M059J (cell line): ENCODE results near the gene NARF. TPM values are rescaled to one million over a fixed set of nuclear protein-coding genes. Genes with fewer than 3 reads are reported as not detected.

Source experiments
- DNase-seq: peaks from one replicate; pipeline ENCODE4 v3.0.0-alpha.2; 2012; ENCODE audit warnings: low read depth
- total RNA-seq: library from RNA; depleted of rRNA; stranded (reverse); fragments of >200 nt; shearing (Covaris generic); gene quantifications from 2 replicates; pipeline ENCODE4 v1.2.3, GENCODE V29; 2014

NARF gene
- total RNA-seq, 1 experiment from 2014 or later = 68.2 TPM

GRCh38 chr17:82474223-82475010, 15.9 kb downstream of the NARF start:
- DNase-seq = no peak

- DNase-seq = no peak
Measured at GRCh38 chr17:82475458-82475857, 16.9 kb downstream of the NARF start.

GRCh38 chr17:82477934-82478333, 19.4 kb downstream of the NARF start:
- no peak for DNase-seq

DNA sequence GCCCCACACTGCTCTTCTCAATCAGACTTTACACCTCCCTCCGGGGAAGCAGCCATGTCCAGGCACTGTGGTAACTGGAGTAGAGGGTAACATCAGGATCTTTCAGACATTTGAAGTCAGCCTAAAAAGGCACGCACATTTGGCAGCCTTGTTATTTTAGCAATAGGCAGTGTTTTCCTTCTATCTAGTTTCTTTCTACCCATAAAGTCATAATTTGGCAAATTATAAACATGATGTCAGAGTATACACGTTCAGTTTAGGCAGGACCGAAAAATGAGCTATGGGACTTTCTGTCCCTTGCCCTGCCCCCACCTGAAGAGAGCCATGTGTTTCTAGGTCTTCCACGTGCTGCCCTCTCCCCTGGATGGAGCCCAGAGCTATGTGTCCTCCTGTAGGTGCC, 21.1 kb downstream of the NARF start:
- no peak for DNase-seq

DNA sequence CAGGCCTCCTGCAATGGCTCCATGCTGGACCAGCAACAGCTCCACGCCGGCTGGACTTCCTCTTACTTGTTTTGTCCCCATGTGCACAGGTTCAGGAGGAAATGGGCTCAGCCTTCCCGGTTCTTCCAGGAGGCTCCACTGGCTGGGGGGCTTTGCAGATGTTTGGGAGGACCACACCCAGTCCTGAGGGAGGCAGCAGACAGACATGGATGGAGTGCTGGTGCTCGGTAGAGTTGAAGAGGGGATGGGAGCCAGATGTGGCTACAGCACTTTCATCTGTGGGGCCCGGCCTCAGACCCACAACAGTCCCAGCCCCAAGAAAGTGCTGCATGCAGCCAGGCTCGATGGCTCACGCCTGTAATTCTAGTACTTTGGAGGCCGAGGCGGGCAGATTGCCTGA, 21.8 kb downstream of the NARF start:
- DNase-seq = no peak

- DNase-seq = no peak
Measured at GRCh38 chr17:82483204-82483660, 24.7 kb downstream of the NARF start.

DNA sequence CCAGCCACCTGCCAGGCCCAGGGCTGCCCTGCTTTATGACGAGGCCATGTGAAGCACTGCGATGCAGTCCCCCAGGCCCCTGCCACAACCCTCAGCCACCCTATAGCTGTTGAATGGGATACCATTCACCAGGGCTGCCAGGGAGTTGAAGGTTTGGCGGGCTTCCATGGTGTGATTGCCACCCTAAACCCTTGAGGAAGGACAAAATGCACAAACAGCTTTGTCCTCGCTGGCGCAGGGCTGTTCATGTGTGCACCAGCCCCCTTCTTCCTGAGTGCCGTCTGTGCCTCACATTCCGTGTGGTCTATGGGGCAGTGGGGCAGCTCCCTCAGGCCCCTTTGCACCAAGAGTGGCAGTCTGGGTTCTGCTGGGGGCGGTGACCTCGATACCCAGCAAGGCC, 25.3 kb downstream of the NARF start:
- no peak for DNase-seq

GRCh38 chr17:82486231-82487094, 27.9 kb downstream of the NARF start:
- no peak for DNase-seq

GRCh38 chr17:82487910-82488309, 29.4 kb downstream of the NARF start:
- DNase-seq = no peak

DNA sequence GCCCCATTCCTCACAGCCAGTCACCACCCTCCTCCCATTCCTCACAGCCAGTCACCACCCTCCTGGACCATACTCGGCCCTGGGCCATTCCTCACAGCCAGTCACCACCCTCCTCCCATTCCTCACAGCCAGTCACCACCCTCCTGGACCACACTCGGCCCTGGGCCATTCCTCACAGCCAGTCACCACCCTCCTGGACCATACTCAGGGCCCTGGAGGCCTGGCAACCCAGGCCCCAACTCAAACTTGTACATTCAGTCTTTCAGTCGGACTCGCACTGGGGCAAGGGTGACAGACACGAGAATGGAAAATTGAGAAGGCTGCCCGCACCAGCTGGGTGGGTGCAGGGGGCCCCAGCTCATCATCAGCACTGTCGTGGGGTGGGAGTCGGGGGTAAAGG, 30.6 kb downstream of the NARF start:
- peak; percentile 55 for DNase-seq

- DNase-seq = no peak
Measured at GRCh38 chr17:82489851-82490511, 31.4 kb downstream of the NARF start.

DNA sequence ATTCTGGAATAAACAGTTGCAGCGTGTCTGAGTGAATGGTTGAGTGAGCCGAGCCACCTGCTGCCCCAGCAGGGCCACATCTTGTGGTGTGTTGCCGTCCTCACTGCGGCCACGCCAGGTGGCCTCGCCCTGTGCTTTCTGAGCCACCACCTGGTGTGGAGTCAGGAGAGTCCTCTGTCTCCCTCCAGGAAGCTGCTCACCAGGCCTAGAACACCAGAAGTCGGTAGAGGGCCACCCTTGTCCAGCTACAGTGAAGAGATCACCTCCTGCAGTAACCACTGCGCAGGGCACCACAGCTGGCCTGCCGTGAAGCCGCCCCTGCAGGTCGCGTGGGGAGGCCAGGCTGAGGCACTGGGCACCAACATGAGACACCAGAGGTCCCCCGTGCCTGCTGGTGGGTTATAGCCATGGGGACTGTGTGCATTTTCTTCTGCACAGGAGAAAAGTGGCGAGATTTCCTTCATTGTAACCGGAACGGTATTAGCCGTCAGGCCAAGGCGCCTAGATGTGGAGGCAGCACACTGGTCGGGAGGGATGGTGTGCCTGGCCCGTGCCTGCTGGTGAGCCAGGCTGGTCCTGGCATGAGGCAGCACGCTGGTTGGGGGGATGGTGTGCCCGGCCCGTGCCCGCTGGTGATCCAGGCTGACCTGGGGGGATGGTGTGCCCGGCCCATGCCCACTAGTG, 32.1 kb downstream of the NARF start:
- no peak for DNase-seq

- no peak for DNase-seq
Measured at GRCh38 chr17:82491196-82491530, 32.6 kb downstream of the NARF start.

DNA sequence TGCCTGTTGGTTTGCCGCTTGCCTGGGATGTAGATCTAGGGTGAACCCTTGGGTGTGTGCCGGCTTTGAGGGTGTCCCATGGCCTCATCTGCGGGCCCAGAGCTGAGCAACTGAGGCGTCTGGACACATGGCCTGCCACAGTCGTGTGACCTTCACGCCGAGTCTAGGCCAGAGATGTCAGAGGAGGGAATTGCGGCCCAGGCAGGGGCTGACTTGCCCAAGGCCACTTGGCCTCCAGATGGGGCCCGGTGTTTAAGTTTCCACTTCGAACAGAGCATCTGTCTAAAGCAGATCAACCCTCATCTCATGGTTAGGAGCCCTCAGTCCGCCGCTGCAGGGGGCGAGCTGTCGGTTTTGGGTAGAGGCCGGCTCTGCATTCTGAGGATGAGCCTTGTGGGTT, 33.0 kb downstream of the NARF start:
- DNase-seq = no peak

- DNase-seq = peak; percentile 86
Measured at GRCh38 chr17:82492643-82493225, 34.2 kb downstream of the NARF start.

- peak; percentile 45 for DNase-seq
Measured at GRCh38 chr17:82493226-82493781, 34.8 kb downstream of the NARF start.

DNA sequence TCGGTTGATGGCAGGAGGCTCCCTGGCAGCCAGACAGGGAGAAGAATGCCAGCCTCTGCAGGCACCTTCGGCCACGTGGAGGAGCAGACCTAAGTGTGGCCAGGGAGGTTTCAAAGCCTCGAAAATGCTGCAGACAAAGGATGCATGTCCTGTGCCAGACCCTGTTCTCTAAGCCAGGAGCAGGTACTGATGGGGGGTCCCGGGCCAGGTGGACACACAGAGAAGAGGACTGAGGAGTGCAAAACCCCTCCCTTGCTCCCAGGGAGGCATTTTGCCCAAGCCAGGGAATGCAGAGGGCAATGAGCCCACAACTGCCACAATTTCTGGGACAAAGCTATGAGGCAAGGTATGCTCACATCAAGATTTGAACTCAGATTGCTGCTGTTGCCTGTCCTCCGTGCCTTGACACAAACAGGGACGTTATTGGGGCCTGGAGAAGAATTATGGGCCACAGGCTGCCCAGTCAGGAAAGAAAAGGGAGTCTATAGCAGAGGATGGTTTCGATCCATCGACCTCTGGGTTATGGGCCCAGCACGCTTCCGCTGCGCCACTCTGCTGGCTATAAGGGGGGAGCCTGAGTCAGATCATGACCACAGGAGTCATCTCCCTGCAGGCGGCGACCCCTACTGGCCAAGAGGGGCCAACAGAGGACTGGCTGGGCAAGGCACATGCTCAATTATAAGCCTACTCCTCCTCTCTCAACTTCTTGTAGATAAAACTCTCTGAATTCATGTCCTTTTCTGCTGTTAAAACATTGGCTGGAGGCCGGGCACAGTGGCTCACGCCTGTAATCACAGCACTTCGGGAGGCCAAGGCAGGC, 35.9 kb downstream of the NARF start:
- DNase-seq = peak; percentile 97

- no peak for DNase-seq
Measured at GRCh38 chr17:82495844-82496528, 37.4 kb downstream of the NARF start.

DNA sequence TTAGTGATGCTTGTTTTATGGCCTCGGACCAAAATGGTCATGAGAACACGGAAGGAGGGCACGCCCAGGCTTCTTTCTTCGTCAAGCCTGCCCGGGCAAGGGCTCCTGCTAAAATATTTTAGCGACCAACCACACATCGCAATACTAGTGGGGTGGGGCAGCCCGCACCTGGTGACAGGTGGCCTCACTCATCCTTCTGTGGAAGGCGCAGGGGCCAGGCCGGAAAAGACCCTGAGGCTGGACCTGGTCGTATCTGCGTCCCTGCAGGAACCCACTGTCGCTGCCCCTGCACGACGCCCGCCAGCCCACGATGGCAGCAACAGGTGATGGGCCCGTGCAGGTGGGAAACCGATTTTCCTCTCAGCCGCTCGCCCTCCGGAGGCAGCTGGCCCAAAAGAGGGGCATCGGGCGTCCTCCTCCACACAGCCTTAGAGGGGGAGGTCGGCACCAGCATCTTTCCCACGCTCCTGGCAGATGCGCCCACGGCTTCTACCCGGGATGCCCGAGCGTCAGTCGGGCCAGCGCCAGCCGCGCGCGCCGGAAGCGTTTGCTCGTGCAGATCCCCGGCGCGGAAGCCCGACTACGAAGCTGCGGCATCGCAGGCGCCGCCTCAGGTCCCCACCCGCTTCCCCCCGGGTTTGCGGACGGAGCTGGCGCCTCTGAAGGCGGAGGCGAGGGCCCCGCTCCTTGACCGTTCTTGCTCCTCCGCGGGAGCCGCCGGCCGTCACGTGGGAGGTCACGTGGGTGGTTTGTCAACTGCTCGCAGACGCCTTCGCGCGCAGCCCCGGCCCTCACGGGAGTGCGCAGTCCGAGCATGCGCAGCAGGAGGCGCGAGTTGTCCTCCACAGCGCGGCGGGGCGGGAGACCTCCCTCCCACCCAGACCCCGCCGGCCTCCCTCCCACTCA, 38.2 kb downstream of the NARF start:
- peak; percentile 89 for DNase-seq
